Measurements from ENCODE around the gene TAS1R3.

TAS1R3 gene

DNA sequence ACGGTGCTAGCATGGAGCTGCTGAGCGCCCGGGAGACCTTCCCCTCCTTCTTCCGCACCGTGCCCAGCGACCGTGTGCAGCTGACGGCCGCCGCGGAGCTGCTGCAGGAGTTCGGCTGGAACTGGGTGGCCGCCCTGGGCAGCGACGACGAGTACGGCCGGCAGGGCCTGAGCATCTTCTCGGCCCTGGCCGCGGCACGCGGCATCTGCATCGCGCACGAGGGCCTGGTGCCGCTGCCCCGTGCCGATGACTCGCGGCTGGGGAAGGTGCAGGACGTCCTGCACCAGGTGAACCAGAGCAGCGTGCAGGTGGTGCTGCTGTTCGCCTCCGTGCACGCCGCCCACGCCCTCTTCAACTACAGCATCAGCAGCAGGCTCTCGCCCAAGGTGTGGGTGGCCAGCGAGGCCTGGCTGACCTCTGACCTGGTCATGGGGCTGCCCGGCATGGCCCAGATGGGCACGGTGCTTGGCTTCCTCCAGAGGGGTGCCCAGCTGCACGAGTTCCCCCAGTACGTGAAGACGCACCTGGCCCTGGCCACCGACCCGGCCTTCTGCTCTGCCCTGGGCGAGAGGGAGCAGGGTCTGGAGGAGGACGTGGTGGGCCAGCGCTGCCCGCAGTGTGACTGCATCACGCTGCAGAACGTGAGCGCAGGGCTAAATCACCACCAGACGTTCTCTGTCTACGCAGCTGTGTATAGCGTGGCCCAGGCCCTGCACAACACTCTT, 1.1 kb downstream of the TAS1R3 start:
- Histone ChIP-seq H3K9me2 (replicated peaks; ENCODE audit: control insufficient read depth, low read length) (no peaks in the 10 kb centered on the region), H4K20me1 (ENCODE audit: control insufficient read depth, insufficient read depth, low read depth, low read length) (peaks cover under 1% of the 10 kb centered on the region; the same call in 1 of the 2 replicates), H3K4me3 (ENCODE audit: low read length) (no peak overlapping the region), H3K9me3 (ENCODE audit: control insufficient read depth, insufficient read depth, low read length) (peaks cover 13% of the 10 kb centered on the region), H3K27me3 (ENCODE audit: control insufficient read depth, low read length) (no peaks in the 10 kb centered on the region), H3K4me1 (ENCODE audit: control insufficient read depth, low read length) (peaks cover 7% of the 10 kb centered on the region; the same call in 1 of the 2 replicates), H3K36me3 (ENCODE audit: control insufficient read depth, low read length) (peaks cover 8% of the 10 kb centered on the region), H3K79me2 (ENCODE audit: control insufficient read depth, low read length) (no peaks in the 10 kb centered on the region), H3K4me2 (ENCODE audit: low read length) (no peak overlapping the region), H3F3A (ENCODE audit: control insufficient read depth, insufficient read depth) (no peaks in the 10 kb centered on the region), H3K27ac (ENCODE audit: low read depth, low read length) (no peak overlapping the region)
- TF ChIP-seq, protein P1, sequence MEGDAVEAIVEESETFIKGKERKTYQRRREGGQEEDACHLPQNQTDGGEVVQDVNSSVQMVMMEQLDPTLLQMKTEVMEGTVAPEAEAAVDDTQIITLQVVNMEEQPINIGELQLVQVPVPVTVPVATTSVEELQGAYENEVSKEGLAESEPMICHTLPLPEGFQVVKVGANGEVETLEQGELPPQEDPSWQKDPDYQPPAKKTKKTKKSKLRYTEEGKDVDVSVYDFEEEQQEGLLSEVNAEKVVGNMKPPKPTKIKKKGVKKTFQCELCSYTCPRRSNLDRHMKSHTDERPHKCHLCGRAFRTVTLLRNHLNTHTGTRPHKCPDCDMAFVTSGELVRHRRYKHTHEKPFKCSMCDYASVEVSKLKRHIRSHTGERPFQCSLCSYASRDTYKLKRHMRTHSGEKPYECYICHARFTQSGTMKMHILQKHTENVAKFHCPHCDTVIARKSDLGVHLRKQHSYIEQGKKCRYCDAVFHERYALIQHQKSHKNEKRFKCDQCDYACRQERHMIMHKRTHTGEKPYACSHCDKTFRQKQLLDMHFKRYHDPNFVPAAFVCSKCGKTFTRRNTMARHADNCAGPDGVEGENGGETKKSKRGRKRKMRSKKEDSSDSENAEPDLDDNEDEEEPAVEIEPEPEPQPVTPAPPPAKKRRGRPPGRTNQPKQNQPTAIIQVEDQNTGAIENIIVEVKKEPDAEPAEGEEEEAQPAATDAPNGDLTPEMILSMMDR (IDR thresholded peaks at IDR 0.05; ENCODE audit: low read depth, low read length, poor library complexity, severe bottlenecking) = no peak
- TF ChIP-seq EZH2phosphoT487 (IDR thresholded peaks at IDR 0.05; ENCODE audit: borderline replicate concordance, low read length) = no peak

DNA sequence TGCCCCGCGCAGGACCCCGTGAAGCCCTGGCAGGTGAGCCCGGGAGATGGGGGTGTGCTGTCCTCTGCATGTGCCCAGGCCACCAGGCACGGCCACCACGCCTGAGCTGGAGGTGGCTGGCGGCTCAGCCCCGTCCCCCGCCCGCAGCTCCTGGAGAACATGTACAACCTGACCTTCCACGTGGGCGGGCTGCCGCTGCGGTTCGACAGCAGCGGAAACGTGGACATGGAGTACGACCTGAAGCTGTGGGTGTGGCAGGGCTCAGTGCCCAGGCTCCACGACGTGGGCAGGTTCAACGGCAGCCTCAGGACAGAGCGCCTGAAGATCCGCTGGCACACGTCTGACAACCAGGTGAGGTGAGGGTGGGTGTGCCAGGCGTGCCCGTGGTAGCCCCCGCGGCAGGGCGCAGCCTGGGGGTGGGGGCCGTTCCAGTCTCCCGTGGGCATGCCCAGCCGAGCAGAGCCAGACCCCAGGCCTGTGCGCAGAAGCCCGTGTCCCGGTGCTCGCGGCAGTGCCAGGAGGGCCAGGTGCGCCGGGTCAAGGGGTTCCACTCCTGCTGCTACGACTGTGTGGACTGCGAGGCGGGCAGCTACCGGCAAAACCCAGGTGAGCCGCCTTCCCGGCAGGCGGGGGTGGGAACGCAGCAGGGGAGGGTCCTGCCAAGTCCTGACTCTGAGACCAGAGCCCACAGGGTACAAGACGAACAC, 1.8 kb downstream of the TAS1R3 start:
- Histone ChIP-seq H4K20me1 (ENCODE audit: control insufficient read depth, insufficient read depth, low read depth, low read length) (peaks cover 5% of the 10 kb centered on the region; the same call in 1 of the 2 replicates), H3K4me2 (ENCODE audit: low read length) (no peak overlapping the region), H3K36me3 (ENCODE audit: control insufficient read depth, low read length) (peaks cover 12% of the 10 kb centered on the region), H3K27me3 (ENCODE audit: control insufficient read depth, low read length) (no peaks in the 10 kb centered on the region), H3K9me2 (replicated peaks; ENCODE audit: control insufficient read depth, low read length) (no peaks in the 10 kb centered on the region), H3F3A (ENCODE audit: control insufficient read depth, insufficient read depth) (no peaks in the 10 kb centered on the region), H3K27ac (ENCODE audit: low read depth, low read length) (no peak overlapping the region), H3K4me1 (ENCODE audit: control insufficient read depth, low read length) (peaks cover 7% of the 10 kb centered on the region; the same call in 1 of the 2 replicates), H3K79me2 (ENCODE audit: control insufficient read depth, low read length) (no peaks in the 10 kb centered on the region), H3K4me3 (ENCODE audit: low read length) (no peak overlapping the region), H3K9me3 (ENCODE audit: control insufficient read depth, insufficient read depth, low read length) (peaks cover 13% of the 10 kb centered on the region)
- TF ChIP-seq, protein P1 (IDR thresholded peaks at IDR 0.05; ENCODE audit: low read depth, low read length, poor library complexity, severe bottlenecking) = no peak
- no peak for TF ChIP-seq EZH2phosphoT487 (IDR thresholded peaks at IDR 0.05; ENCODE audit: borderline replicate concordance, low read length)

GRCh38 chr1:1333551-1334241, 2.6 kb downstream of the TAS1R3 start:
- Histone ChIP-seq H3K27me3 (ENCODE audit: control insufficient read depth, low read length) (no peaks in the 10 kb centered on the region), H3K4me3 (ENCODE audit: low read length) (no peak overlapping the region), H4K20me1 (ENCODE audit: control insufficient read depth, insufficient read depth, low read depth, low read length) (peaks cover 5% of the 10 kb centered on the region; the same call in 1 of the 2 replicates), H3K36me3 (ENCODE audit: control insufficient read depth, low read length) (peaks cover 12% of the 10 kb centered on the region), H3K4me1 (ENCODE audit: control insufficient read depth, low read length) (peaks cover 7% of the 10 kb centered on the region; the same call in 1 of the 2 replicates), H3K9me2 (replicated peaks; ENCODE audit: control insufficient read depth, low read length) (no peaks in the 10 kb centered on the region), H3F3A (ENCODE audit: control insufficient read depth, insufficient read depth) (no peaks in the 10 kb centered on the region), H3K4me2 (ENCODE audit: low read length) (no peak overlapping the region), H3K79me2 (ENCODE audit: control insufficient read depth, low read length) (no peaks in the 10 kb centered on the region), H3K9me3 (ENCODE audit: control insufficient read depth, insufficient read depth, low read length) (peaks cover 13% of the 10 kb centered on the region), H3K27ac (ENCODE audit: low read depth, low read length) (no peak overlapping the region)
- TF ChIP-seq, protein P1 (IDR thresholded peaks at IDR 0.05; ENCODE audit: low read depth, low read length, poor library complexity, severe bottlenecking) = no peak
- no peak for TF ChIP-seq EZH2phosphoT487 (IDR thresholded peaks at IDR 0.05; ENCODE audit: borderline replicate concordance, low read length)

All from DOHH2 (cell line).